MM.1S (cell line): ENCODE measurements around the gene PURA.

Experiments
- DNase-seq: peaks from one replicate; pipeline ENCODE4 v3.0.0-alpha.2; 2015
- H2AFZ ChIP-seq: fragments of 300-600 bp; sonication (generic); 2 replicates; pipeline ENCODE4 v1.6.0; 2016; ENCODE audit warnings: antibody characterized with exemption, low read length
- H3F3A ChIP-seq: fragments of 300-600 bp; sonication (generic); 2 replicates; pipeline ENCODE4 v1.6.1; 2016; ENCODE audit warnings: mild to moderate bottlenecking, antibody characterized with exemption, low read length, moderate library complexity, mixed read lengths; ENCODE audit not compliant: insufficient read depth
- H3K27ac ChIP-seq: fragments of 300-600 bp; sonication (generic); 2 replicates; pipeline ENCODE4 v1.5.1; 2016; ENCODE audit warnings: mild to moderate bottlenecking, low read length
- H3K27me3 ChIP-seq: fragments of 300-600 bp; sonication (generic); replicated peaks from 2 replicates; pipeline ENCODE4 v1.6.0; 2016; ENCODE audit warnings: low read length; ENCODE audit not compliant: insufficient read depth
- H3K36me3 ChIP-seq: fragments of 300-600 bp; sonication (generic); replicated peaks from 2 replicates; pipeline ENCODE4 v1.6.1; 2016; ENCODE audit warnings: mild to moderate bottlenecking, low read length, mixed read lengths; ENCODE audit not compliant: insufficient read depth
- H3K4me1 ChIP-seq: fragments of 300-600 bp; sonication (generic); 2 replicates; pipeline ENCODE4 v1.6.1; 2016; ENCODE audit warnings: low read length, mixed read lengths
- H3K4me2 ChIP-seq: fragments of 300-600 bp; sonication (generic); 2 replicates; pipeline ENCODE4 v1.6.0; 2016; ENCODE audit warnings: low read depth, low read length
- H3K4me3 ChIP-seq: fragments of 300-600 bp; sonication (generic); 2 replicates; pipeline ENCODE4 v1.5.1; 2016; ENCODE audit warnings: low read length, mixed read lengths
- H3K79me2 ChIP-seq: fragments of 300-600 bp; sonication (generic); 2 replicates; pipeline ENCODE4 v1.6.1; 2016; ENCODE audit warnings: mixed run types, low read length, mixed read lengths
- H3K9ac ChIP-seq: fragments of 300-600 bp; sonication (generic); 2 replicates; pipeline ENCODE4 v1.6.1; 2016; ENCODE audit warnings: low read length, mixed read lengths
- H3K9me2 ChIP-seq: fragments of 300-600 bp; sonication (generic); replicated peaks from 2 replicates; pipeline ENCODE4 v1.6.1; 2016; ENCODE audit warnings: mild to moderate bottlenecking, low read length, mixed read lengths; ENCODE audit not compliant: insufficient read depth
- H3K9me3 ChIP-seq: fragments of 300-600 bp; sonication (generic); replicated peaks from 2 replicates; pipeline ENCODE4 v1.6.1; 2016; ENCODE audit warnings: mild to moderate bottlenecking, low read length, mixed read lengths; ENCODE audit not compliant: insufficient read depth
- H4K20me1 ChIP-seq: fragments of 300-600 bp; sonication (generic); 2 replicates; pipeline ENCODE4 v1.6.1; 2016; ENCODE audit warnings: mild to moderate bottlenecking, low read length, moderate library complexity, mixed read lengths; ENCODE audit not compliant: insufficient read depth
- EZH2 ChIP-seq: fragments of 300-600 bp; sonication (generic); optimal IDR thresholded peaks from 2 replicates; pipeline ENCODE3; 2017; ENCODE audit warnings: low read depth, mild to moderate bottlenecking, antibody characterized with exemption, low read length, mixed read lengths
- EZH2phosphoT487 ChIP-seq: fragments of 300-600 bp; sonication (generic); IDR thresholded peaks from 2 replicates; pipeline ENCODE4 v1.6.1; 2018; ENCODE audit warnings: antibody characterized with exemption, low read length
- TF ChIP-seq, protein P1 (sequence below): fragments of 300-600 bp; sonication (generic); IDR thresholded peaks from 2 replicates; pipeline ENCODE4 v1.5.1; 2016; ENCODE audit warnings: antibody characterized with exemption, low read length, mixed read lengths

Gene PURA

DNA sequence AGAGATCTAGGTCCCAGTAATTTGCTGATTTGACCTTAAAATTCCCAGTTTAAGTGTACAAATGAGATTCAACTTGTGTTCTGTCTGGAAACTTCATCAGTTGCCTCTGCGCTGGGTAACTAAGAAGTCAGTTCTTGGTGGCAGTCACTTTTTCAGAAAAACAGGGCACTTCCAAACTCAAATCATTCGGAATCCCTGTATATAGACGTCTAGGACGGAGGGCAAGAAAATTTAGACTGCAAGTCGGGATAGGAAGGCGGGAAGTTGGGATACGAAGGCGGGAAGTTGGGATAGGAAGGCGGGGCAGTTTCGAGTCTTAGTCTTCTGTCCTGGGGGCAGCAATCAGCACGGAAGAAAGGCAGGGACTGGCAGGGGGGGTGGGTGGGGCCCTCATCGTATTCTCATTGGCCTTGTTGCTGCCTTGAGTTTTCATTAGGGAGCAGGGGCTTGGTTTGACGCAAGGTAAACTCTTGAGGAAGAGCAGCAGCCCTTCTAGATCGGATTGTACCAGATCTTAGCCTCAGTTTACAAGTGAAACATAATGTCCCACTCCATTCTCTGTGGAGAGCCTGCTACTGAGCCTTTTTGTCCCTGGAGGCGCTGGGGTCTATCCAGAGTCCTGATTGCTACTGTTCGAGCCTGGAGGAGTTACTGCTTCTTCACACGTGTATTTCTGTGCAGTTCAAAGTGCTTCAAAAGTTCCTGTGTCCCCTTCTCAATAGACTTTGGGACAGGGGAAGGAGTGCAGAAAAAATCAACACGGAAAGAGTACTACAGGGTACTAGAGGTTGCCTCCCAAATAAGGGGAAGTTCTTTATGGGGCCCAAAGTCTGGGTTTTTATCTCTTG lies 2.7 kb upstream of the PURA start:
- Histone ChIP-seq H3K9ac (no peak overlapping the region), H3K9me3 (no peaks in the 10 kb centered on the region)

DNA sequence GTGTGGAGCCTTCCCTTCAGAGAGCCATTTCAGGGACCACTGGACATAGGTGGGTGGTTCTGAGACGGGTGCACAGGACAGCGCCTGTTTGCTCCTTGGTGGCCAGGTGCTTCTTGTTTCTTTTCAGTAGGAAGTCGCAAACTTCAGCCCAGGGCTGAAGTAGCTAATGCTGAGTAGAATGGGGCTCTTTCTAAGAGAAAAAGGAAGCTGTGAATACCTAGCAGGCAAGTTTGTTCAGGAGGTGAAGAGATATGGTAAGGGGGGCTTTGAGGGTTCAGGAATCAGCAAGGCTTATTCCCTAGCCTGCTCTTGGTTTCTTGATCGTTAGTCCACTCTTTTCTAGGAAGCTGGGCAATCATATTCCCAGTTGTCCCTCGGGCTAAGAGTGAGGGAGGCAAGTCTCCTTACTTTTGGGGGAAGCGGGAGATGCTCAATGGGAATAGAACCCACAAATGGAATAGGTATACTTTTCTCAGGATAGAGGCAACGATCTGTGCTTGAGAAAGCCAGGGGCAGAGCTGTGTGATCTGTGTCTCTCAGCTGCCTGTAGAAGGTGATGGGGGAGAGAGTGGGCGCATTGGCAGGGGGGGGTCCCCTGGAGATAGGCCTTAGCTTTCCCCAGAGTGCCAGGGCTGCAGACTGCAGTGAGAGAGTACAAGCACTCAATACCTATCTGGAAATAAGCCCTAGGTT lies 1.9 kb upstream of the PURA start:
- Histone ChIP-seq H3K4me2 (no peak overlapping the region), H3K4me1 (peaks cover 14% of the 10 kb centered on the region), H4K20me1 (no peaks in the 10 kb centered on the region), H3K27me3 (no peaks in the 10 kb centered on the region), H3K79me2 (peaks cover 76% of the 10 kb centered on the region), H3K9ac (no peak overlapping the region), H3F3A (peaks cover 9% of the 10 kb centered on the region), H3K9me2 (no peaks in the 10 kb centered on the region), H3K9me3 (no peaks in the 10 kb centered on the region), H2AFZ (no peak overlapping the region), H3K27ac (no peak overlapping the region), H3K36me3 (no peaks in the 10 kb centered on the region), H3K4me3 (no peak overlapping the region)
- DNase-seq, result no peak
- TF ChIP-seq EZH2phosphoT487 (no peak), EZH2 (no peak)

More for the DNA sequence above, 2.7 kb upstream of the PURA start:
- H3K27me3 ChIP-seq, result no peaks in the 10 kb centered on the region
- H3K4me3 ChIP-seq, result no peak overlapping the region
- DNase-seq, result no peak
- H3K4me1 ChIP-seq, result peaks cover 18% of the 10 kb centered on the region
- H3K27ac ChIP-seq, result no peak overlapping the region
- H4K20me1 ChIP-seq, result no peaks in the 10 kb centered on the region
- H3K9me2 ChIP-seq, result no peaks in the 10 kb centered on the region
- peaks cover 74% of the 10 kb centered on the region for H3K79me2 ChIP-seq
- no peak overlapping the region for H2AFZ ChIP-seq
- no peak for TF ChIP-seq EZH2
- TF ChIP-seq, protein P1, sequence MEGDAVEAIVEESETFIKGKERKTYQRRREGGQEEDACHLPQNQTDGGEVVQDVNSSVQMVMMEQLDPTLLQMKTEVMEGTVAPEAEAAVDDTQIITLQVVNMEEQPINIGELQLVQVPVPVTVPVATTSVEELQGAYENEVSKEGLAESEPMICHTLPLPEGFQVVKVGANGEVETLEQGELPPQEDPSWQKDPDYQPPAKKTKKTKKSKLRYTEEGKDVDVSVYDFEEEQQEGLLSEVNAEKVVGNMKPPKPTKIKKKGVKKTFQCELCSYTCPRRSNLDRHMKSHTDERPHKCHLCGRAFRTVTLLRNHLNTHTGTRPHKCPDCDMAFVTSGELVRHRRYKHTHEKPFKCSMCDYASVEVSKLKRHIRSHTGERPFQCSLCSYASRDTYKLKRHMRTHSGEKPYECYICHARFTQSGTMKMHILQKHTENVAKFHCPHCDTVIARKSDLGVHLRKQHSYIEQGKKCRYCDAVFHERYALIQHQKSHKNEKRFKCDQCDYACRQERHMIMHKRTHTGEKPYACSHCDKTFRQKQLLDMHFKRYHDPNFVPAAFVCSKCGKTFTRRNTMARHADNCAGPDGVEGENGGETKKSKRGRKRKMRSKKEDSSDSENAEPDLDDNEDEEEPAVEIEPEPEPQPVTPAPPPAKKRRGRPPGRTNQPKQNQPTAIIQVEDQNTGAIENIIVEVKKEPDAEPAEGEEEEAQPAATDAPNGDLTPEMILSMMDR, result no peak
- TF ChIP-seq EZH2phosphoT487, result no peak
- no peak overlapping the region for H3K4me2 ChIP-seq
- H3K36me3 ChIP-seq, result no peaks in the 10 kb centered on the region
- peaks cover 16% of the 10 kb centered on the region for H3F3A ChIP-seq

DNA sequence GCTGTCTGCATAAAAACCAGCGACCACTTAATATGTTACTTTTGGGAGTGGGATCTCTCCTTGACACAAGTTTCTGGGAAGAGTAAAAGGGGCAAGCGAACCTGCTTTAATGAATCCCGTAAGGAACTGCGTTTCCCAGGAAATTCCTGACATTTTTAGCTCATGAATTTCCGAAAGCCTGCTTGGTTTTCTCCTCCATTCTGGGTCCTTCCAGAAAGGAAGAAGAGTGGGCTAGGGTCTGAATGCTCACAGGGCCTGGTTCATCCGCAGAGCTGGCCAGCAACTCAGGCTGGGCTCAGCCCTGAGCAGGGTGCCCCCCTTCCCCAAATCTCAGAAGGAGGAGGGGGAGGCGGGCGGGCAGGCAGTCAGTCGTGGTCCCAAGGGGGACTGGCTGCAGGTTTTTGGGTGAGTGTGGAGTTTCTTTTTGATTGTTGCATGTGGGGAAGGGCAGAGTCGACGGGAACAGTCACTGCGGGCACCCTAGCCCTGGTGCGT lies 1.2 kb upstream of the PURA start:
- Histone ChIP-seq H3K4me3 (no peak overlapping the region), H4K20me1 (peaks cover 5% of the 10 kb centered on the region; the same call in 1 of the 2 replicates), H3K4me2 (peak overlapping the region; percentile 100), H3K9ac (no peak overlapping the region), H3K9me3 (no peaks in the 10 kb centered on the region), H3K9me2 (no peaks in the 10 kb centered on the region), H3K36me3 (no peaks in the 10 kb centered on the region), H3K79me2 (peaks cover 76% of the 10 kb centered on the region), H3K27ac (no peak overlapping the region), H3K4me1 (peaks cover 12% of the 10 kb centered on the region; the same call in 1 of the 2 replicates), H3F3A (peaks cover 5% of the 10 kb centered on the region; the same call in 1 of the 2 replicates), H2AFZ (no peak overlapping the region), H3K27me3 (no peaks in the 10 kb centered on the region)
- TF ChIP-seq EZH2 (no peak), EZH2phosphoT487 (no peak)
- TF ChIP-seq, protein P1, result no peak
- no peak for DNase-seq
